Pancreas (tissue), 10 donors: ENCODE results near the gene ETF1. TPM values are rescaled to one million over a fixed set of nuclear protein-coding genes. Genes with fewer than 3 reads are reported as not detected.
A peak's percentile ranks its signal among the peaks of the same experiment; 100 is the strongest.

ENCODE experiments used
- ATAC-seq, 4 donors: fragments of 200-7000 bp; cut with Tn5 transposase; one replicate each; pipeline versions ENCODE4 v1.8.0 to v1.9.1; 2020; ENCODE audit warnings: mild to moderate bottlenecking in 4 of 4, moderate library complexity in 4 of 4
- DNase-seq, 6 donors: peaks; one replicate each; pipeline ENCODE4 v3.0.0-alpha.2; 2020
- FAIRE-seq: peaks from 2 replicates; lab custom pipeline; 2012; peaks lifted over from hg19 to GRCh38; lab: Jason Lieb, UNC
- H3K27ac ChIP-seq, 4 donors: fragments of 200-600 bp; sonication (generic); 1 replicate in 3 of 4; 2 replicates in 1 of 4; pipeline versions ENCODE4 v1.5.0 to v1.8.0; 2020
- H3K27me3 ChIP-seq, 4 donors: fragments of 200-600 bp; one replicate each; pipeline ENCODE4 v1.8.0; 2021
- H3K36me3 ChIP-seq, 3 donors: fragments of 200-600 bp; sonication (generic) in 1 of 3; one replicate each; pipeline versions ENCODE4 v1.5.0 to v1.8.0; 2020 to 2021
- H3K4me1 ChIP-seq, 3 donors: fragments of 200-600 bp; one replicate each; pipeline ENCODE4 v1.8.0; 2021
- H3K4me3 ChIP-seq, 4 donors: fragments of 200-600 bp; sonication (generic) in 2 of 4; one replicate each; pipeline versions ENCODE4 v1.5.0 to v1.8.0; 2020 to 2021
- H3K9me3 ChIP-seq, 4 donors: fragments of 200-600 bp; one replicate each; pipeline ENCODE4 v1.8.0; 2021
- WGBS, 2 donors: extraction: QIAGEN DNeasy Blood & Tissue Kit; methylation state at CpG; one replicate each; pipeline ENCODE4 v1.1.7; 2013; 5-methylcytosine and 5-hydroxymethylcytosine counted together
- intact Hi-C, 3 donors: fragments of 100-400 bp; cut with DNase I; formaldehyde crosslinking; loops; one replicate each; pipeline versions ENCODE4 v1.11.1 to v1.14.2; 2022
- polyA plus RNA-seq, 2 donors: library from polyadenylated mRNA; stranded (reverse); fragments of 200-250 nt; gene quantifications; one replicate each; pipeline ENCODE4 v1.2.3, GENCODE V29; 2013
- total RNA-seq, 6 donors: library from RNA; stranded (reverse); fragmentation: NEBNext Ultra II Directional in 4 of 6; extraction: Animal tissue kit (Norgen Biotek cat#: 25700) in 4 of 6; gene quantifications; one replicate each; pipeline versions ENCODE4 v1.2.1 to v1.2.4, GENCODE V29; 2021 to 2023
- TF ChIP-seq, protein P1 (sequence below), 4 donors: fragments of 200-600 bp; sonication (generic) in 3 of 4; IDR thresholded peaks; one replicate each; pipeline versions ENCODE4 v1.5.0 to v1.8.0; 2021; ENCODE audit warnings: antibody characterized with exemption in 4 of 4
- donor health status: healthy with polysubstance abuse.
- donor health status: DM: no; HTN: no; CAD: no; lungs with moderate emphysema.
- donor health status: DM: no; HTN: no; CAD: no.
- donor health status: control.
- donor health status: control.
- donor health status: Bipolar disorder and iron deficiency.
- donor health status: DM: yes; HTN: yes; CAD: no.
- donor health status: DM: no; HTN: no; CAD: no.
- donor health status: DM: no; HTN: no; CAD: no.
- donor health status: DM: yes; HTN: yes; CAD: no.

The ETF1 gene
- total and polyA plus RNA-seq, 8 donors = 14.7 to 54.0 (median 33.8) TPM

DNA sequence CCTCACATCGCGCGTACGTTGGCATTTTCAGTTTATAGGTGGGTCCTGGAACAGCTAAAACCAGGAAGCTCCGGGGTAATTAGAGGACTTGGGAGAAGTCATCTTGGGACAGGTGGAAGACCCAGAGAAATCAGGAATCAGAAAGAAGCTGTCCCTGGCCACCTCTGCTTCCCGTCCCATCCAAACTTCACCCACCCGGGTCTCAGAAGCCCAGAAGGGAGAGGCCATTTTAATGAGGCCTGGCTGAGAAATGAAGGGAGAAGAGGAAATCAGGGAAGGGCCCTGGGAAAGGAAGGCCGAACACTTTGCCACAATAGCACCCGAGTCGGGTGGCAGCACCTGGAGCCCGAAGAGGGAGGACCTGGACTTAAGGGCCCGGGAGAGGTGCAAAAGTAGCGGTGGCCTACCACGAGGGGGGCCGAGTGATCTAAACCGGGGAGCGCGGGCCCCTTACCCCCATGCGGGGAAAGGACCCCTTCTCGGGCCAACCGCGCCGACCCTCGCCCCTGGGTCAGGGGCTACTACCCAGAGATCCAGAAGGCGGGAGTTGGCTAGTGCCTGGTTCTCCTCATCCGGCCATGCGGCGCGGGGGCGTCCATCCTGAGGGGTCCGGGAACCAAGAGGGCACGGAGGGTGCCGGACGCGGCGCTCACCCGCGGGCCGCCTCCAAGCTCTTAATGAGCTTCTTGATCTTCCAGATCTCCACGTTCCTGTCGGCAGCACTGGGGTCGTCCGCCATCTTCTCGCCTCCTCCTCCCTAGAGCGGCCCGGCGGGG, 668 bp downstream of the ETF1 start:
- Histone ChIP-seq H3K4me1 (peaks cover 20 to 45% (median 31%) of the 10 kb centered on the region in 3 donors), H3K36me3 (no peaks in the 10 kb centered on the region), H3K27ac (peak overlapping the region; percentile 88 to 99 (median 97)), H3K4me3 (peak overlapping the region; percentile 85 to 99 (median 92)), H3K27me3 (no peaks in the 10 kb centered on the region), H3K9me3 (no peaks in the 10 kb centered on the region)
- peak in 1 of 6 donors; percentile 23 for DNase-seq
- WGBS, 2 donors = 0 to 1% methylated on average over 41 to 47 of the region's 47 CpGs
- FAIRE-seq = no peak
- no peak for ATAC-seq
- intact Hi-C loops = no loop called here
- TF ChIP-seq, protein P1, sequence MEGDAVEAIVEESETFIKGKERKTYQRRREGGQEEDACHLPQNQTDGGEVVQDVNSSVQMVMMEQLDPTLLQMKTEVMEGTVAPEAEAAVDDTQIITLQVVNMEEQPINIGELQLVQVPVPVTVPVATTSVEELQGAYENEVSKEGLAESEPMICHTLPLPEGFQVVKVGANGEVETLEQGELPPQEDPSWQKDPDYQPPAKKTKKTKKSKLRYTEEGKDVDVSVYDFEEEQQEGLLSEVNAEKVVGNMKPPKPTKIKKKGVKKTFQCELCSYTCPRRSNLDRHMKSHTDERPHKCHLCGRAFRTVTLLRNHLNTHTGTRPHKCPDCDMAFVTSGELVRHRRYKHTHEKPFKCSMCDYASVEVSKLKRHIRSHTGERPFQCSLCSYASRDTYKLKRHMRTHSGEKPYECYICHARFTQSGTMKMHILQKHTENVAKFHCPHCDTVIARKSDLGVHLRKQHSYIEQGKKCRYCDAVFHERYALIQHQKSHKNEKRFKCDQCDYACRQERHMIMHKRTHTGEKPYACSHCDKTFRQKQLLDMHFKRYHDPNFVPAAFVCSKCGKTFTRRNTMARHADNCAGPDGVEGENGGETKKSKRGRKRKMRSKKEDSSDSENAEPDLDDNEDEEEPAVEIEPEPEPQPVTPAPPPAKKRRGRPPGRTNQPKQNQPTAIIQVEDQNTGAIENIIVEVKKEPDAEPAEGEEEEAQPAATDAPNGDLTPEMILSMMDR (IDR thresholded peaks at IDR 0.05) = no peak

DNA sequence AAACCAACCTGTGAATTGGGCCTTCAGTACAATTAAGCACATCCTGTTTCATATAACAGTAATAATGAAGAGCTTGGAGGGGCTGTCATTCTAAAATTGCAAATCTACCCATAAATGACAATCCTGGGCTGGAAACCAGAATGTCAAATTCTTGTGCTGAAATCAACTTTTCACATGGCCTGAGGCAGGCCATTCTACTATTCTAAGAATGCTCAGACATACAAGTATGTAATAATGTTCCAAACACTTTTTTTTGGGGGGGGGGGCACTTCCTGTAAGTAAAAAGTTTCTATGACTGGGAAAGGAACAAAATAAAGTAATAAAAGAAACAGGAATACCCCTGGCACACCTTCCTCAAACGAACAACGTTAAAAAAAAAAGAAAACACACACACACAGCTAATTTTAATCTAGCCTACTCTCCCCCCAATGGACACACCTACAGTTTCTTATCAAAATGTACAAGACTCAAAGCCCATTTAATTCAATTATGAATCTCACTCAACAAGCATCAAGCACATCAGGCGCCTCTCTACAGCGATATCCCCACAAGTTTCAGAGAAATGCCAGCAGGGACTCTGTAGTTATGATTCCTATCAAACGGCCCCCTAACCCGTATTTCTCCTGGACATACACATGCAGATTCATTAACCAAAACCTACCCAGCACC, 1.4 kb downstream of the ETF1 start:
- TF ChIP-seq, protein P1 (IDR thresholded peaks at IDR 0.05) = no peak
- DNase-seq (no peak), FAIRE-seq (no peak), ATAC-seq (no peak)
- H3K4me3 ChIP-seq = peak overlapping the region; percentile 85 to 99 (median 92)
- intact Hi-C loops = no loop called here
- H3K27me3 ChIP-seq = no peaks in the 10 kb centered on the region
- no peaks in the 10 kb centered on the region for H3K9me3 ChIP-seq
- 4 to 14% methylated on average over 6 of the region's 6 CpGs for WGBS, 2 donors
- H3K36me3 ChIP-seq = no peaks in the 10 kb centered on the region
- peak overlapping the region in 3 of 4 donors; percentile 88 to 99 (median 98) for H3K27ac ChIP-seq
- peaks cover 20 to 50% (median 31%) of the 10 kb centered on the region in 3 donors for H3K4me1 ChIP-seq

DNA sequence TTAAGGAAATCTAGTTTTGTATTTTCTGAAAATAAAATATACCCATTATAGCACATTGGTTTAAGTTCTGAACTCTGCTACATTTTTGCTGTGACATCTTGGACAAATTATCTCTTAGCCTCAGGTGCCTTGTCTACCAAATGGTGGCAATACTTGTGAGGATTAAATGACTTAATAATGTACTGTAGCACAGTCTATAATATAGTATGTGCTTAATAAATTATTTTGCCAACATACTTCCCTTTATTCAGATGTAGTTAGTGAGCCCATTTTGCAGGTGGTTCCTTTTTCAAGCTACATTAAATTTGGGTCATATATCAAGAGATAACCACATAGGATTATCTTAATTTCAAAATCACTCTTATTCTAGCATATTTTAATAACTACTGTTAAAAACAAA, 3.2 kb downstream of the ETF1 start:
- Histone ChIP-seq H3K9me3 (no peaks in the 10 kb centered on the region), H3K4me3 (no peak overlapping the region), H3K27ac (no peak overlapping the region), H3K27me3 (no peaks in the 10 kb centered on the region), H3K4me1 (peaks cover 17 to 35% (median 23%) of the 10 kb centered on the region in 3 donors), H3K36me3 (no peaks in the 10 kb centered on the region)
- FAIRE-seq (no peak), ATAC-seq (no peak), DNase-seq (no peak)
- TF ChIP-seq, protein P1 (IDR thresholded peaks at IDR 0.05) = no peak
- intact Hi-C loops = no loop called here

DNA sequence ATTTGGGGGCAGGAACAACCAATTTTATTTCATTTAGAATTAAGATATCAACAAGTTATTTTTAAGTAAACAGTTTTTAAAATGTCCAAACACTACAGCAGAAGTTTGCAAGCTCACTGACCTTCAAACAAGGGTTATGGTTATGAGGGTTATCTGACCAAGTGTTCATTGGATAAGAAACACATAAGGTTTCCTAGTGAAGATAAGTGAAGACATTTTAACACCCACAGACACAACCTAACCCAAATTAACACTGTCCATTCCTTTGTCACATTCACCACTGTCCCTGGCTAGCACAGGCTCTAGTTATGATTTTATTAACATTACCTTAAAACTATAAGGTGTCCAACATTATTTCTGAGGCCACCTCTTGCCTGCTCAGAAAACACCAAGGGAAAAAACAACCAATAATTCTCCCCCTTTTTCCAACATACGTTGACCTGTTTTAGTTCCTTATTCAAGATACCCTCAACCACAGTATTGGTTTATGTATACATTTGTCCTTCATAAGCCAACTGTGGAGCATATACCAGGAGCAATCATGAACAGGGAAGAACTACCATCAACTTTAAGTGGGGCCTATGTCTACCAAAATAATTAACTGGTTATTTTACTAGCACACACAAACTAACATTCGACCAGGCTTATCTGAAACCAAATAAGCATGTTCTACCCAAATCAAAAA, 4.0 kb downstream of the ETF1 start:
- H3K36me3 ChIP-seq = no peaks in the 10 kb centered on the region
- WGBS, 2 donors = 11 to 18% methylated on average over 2 of the region's 2 CpGs
- ATAC-seq (no peak), DNase-seq (no peak), FAIRE-seq (no peak)
- H3K27me3 ChIP-seq = no peaks in the 10 kb centered on the region
- H3K4me1 ChIP-seq = peaks cover 17 to 31% (median 19%) of the 10 kb centered on the region in 3 donors
- intact Hi-C loops = no loop called here
- no peak overlapping the region for H3K27ac ChIP-seq
- TF ChIP-seq, protein P1 (IDR thresholded peaks at IDR 0.05) = no peak
- no peaks in the 10 kb centered on the region for H3K9me3 ChIP-seq
- no peak overlapping the region for H3K4me3 ChIP-seq
